Cardiac muscle cell (in vitro differentiated cells and primary cell): ENCODE data around the gene DNTT. TPM values are rescaled to one million over a fixed set of nuclear protein-coding genes. Genes with fewer than 3 reads are reported as not detected.
"Not testable (repeated sequence)": the region's sequence is repeated elsewhere in the genome, so short reads cannot be mapped to it uniquely, and the experiment has no call there.

Experiments
- DNase-seq, 2 donors: peaks; one replicate each; pipeline versions ENCODE4 v3.0.0 to v3.0.0-alpha.2; 2010 to 2017; ENCODE audit warnings: low read depth in 1 of 2, low spot score in 1 of 2
- H3K27ac ChIP-seq: fragments of 200-600 bp; sonication (generic); 2 replicates; pipeline ENCODE4 v1.5.1; 2016
- H3K27me3 ChIP-seq: fragments of 200-600 bp; sonication (generic); 2 replicates; pipeline ENCODE4 v1.6.0; 2016; ENCODE audit warnings: control low read depth
- H3K36me3 ChIP-seq: fragments of 200-600 bp; sonication (generic); 2 replicates; pipeline ENCODE4 v1.5.1; 2016; ENCODE audit warnings: control low read depth
- H3K4me1 ChIP-seq: fragments of 200-600 bp; sonication (generic); 2 replicates; pipeline ENCODE4 v1.8.1; 2017; ENCODE audit warnings: low read depth, mild to moderate bottlenecking, mixed run types
- H3K4me3 ChIP-seq: fragments of 200-600 bp; sonication (generic); 2 replicates; pipeline ENCODE4 v1.5.1; 2016; ENCODE audit warnings: mild to moderate bottlenecking
- H3K9me3 ChIP-seq: fragments of 200-600 bp; sonication (generic); 2 replicates; pipeline ENCODE4 v1.5.1; 2017; ENCODE audit warnings: low read depth, mild to moderate bottlenecking, control low read depth
- CTCF ChIP-seq: IDR thresholded peaks from 2 replicates; pipeline ENCODE4 v1.5.1; 2012; ENCODE audit warnings: low read depth, mild to moderate bottlenecking, low read length
- polyA plus RNA-seq: library from polyadenylated mRNA; unstranded; fragments of >200 nt; fragmentation: Nextera tagmentation; extraction: Ambion mirVana; gene quantifications from 2 replicates; pipeline ENCODE4 v1.2.1, GENCODE V29; 2016
- total RNA-seq: library from RNA; depleted of rRNA; stranded (reverse); fragments of >200 nt; gene quantifications from 2 replicates; pipeline ENCODE4 v1.2.3, GENCODE V29; 2016

DNTT gene
- total and polyA plus RNA-seq, 2 experiments from 2014 or later: not detected

- TF ChIP-seq CTCF: no peak
- Histone ChIP-seq H3K9me3 (no peaks in the 10 kb centered on the region), H3K27ac (no peak overlapping the region), H3K36me3 (no peaks in the 10 kb centered on the region), H3K27me3 (no peaks in the 10 kb centered on the region), H3K4me1 (peaks cover 8% of the 10 kb centered on the region), H3K4me3 (no peak overlapping the region)
- DNase-seq: no peak
Measured at GRCh38 chr10:96301616-96302015, 2.6 kb upstream of the DNTT start.

DNA sequence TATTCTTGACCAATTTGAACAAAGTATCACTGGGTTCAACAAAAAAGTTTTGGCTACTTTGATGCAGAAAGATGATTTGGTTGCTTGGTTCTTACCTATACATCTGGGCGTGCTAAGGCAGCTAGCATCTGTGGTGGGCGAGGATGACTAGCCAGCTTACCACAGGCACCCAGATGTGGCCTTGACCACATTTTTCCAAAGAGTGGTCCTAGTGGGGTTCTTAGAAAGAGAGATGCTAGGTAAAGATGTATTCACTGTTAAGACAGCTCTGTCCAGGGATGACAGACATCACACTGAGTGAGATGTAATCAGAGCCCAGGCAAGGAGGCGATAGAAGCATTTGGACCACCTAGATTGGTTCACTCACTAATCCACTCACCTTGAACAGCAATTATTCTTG lies 785 bp downstream of the DNTT start:
- H3K36me3 ChIP-seq: no peaks in the 10 kb centered on the region
- no peak overlapping the region for H3K27ac ChIP-seq
- DNase-seq: no peak
- H3K4me1 ChIP-seq: peaks cover 12% of the 10 kb centered on the region
- H3K9me3 ChIP-seq: no peaks in the 10 kb centered on the region
- TF ChIP-seq CTCF: no peak
- no peak overlapping the region for H3K4me3 ChIP-seq
- H3K27me3 ChIP-seq: no peaks in the 10 kb centered on the region

- no peak for TF ChIP-seq CTCF
- no peak overlapping the region for H3K27ac ChIP-seq
- H3K36me3 ChIP-seq: no peaks in the 10 kb centered on the region
- no peaks in the 10 kb centered on the region for H3K9me3 ChIP-seq
- DNase-seq: no peak
- peaks cover 17% of the 10 kb centered on the region for H3K4me1 ChIP-seq
- H3K27me3 ChIP-seq: no peaks in the 10 kb centered on the region
- no peak overlapping the region for H3K4me3 ChIP-seq
Measured at GRCh38 chr10:96306516-96306915, 2.3 kb downstream of the DNTT start.

- peaks cover 16% of the 10 kb centered on the region for H3K4me1 ChIP-seq
- not testable (repeated sequence) for H3K4me3 ChIP-seq, H3K9me3 ChIP-seq, DNase-seq, H3K27me3 ChIP-seq, H3K36me3 ChIP-seq, H3K27ac ChIP-seq
Measured at GRCh38 chr10:96308854-96309253, 4.6 kb downstream of the DNTT start.

GRCh38 chr10:96309628-96310320 lies 5.5 kb downstream of the DNTT start:
- Histone ChIP-seq H3K4me1 (peaks cover 16% of the 10 kb centered on the region), H3K36me3 (no peaks in the 10 kb centered on the region), H3K27me3 (no peaks in the 10 kb centered on the region), H3K27ac (no peak overlapping the region), H3K4me3 (no peak overlapping the region), H3K9me3 (no peaks in the 10 kb centered on the region)
- DNase-seq: no peak
- no peak for TF ChIP-seq CTCF

GRCh38 chr10:96310321-96310669 lies 6.1 kb downstream of the DNTT start:
- Histone ChIP-seq H3K4me3 (no peak overlapping the region), H3K27ac (peak overlapping the region; percentile 66), H3K36me3 (no peaks in the 10 kb centered on the region), H3K27me3 (no peaks in the 10 kb centered on the region), H3K9me3 (no peaks in the 10 kb centered on the region), H3K4me1 (peaks cover 16% of the 10 kb centered on the region)
- DNase-seq: no peak
- TF ChIP-seq CTCF: no peak
